ENCODE results near the gene SH3GL2.

SH3GL2 gene

GRCh38 chr9:17824191-17824590, 245.3 kb downstream of the SH3GL2 start:
- DNase-seq, result no peak

GRCh38 chr9:17824616-17825264, 245.9 kb downstream of the SH3GL2 start:
- no peak for DNase-seq

DNA sequence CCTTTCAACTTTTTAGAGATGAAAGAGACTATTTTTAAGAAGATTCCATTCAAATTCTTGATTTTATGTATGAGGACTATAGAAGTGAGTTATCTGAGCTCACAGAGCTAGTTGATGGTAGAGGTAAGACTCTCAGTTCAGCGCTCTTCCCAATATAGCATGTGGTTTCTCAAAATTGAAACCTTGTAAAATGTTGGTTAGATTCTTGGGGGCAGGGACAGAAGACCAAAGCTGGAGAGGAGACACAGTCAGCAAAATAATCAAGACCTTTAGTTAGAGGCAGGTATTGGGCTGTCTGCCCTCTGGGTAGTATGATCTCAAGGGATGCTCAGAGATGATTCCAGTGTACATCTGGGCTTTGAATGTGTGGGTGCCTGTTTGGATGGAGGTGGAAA, 246.4 kb downstream of the SH3GL2 start:
- no peak for DNase-seq

- DNase-seq, result no peak
These were observed 250.2 kb downstream of the SH3GL2 start for GRCh38 chr9:17829064-17829463.

DNA sequence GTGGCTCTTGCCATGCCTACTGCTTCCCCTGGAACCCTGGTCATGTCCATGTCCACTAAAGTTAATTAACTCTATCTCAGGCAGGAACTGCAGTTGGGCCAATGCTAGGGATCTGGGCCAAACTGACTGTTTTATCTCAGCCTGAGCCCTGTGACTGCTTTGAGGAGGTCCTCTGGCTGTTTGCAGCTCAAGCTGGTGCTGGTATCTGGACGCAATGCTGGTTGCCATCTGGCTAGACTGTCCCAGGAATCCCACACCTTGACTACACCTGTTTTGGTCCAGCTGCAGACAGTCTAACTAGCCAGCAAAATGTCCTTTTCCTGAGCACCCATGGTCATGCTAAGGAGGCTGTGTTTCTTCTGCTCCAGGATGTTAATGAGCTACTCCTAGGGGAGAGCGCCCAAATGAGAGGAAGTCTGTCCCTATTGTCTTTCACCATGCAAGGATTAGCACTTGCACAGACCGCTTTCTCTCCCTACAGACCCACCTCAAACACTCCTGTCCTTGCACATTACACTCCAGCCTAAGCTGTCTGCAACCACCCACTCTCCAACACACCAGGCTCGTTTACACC, 251.0 kb downstream of the SH3GL2 start:
- no peak for DNase-seq

- DNase-seq, result no peak
These were observed 253.9 kb downstream of the SH3GL2 start for GRCh38 chr9:17832812-17833211.

DNA sequence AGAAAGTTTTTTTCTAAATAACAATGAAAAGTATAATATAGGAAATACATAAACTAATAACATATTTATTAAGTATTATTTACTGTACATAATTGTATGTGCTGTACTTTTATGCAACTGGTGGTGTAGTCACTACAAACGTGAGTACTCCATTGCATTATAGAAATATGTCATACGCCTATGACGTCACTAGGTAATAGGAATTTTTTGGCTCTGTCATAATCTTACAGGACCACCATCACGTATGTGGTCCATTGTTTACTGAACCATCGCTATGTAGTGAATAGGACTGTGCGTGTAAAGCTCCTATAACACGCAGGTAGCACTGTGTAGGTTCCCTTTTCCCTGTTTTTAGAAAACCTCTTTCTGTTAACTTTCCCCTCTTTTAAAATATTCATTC, 255.0 kb downstream of the SH3GL2 start:
- DNase-seq, result no peak

DNA sequence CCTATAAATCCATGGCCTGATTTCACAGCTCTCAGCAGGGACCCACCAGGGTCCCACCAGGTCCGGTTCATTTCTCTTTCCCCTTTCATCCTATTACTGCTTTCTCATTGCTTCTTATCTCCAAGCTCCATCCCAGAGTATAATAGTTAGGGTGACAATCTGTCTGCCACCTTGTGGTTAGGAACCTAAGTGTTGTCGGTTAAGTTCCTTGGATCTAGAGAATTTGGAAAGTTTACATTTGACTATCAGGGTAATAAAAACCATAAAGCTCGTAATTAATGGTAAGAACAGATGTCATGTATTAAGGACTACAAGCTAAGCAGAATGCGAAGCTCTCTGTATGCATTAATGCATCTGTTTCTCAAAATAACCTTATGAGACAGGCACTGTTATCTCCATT, 259.1 kb downstream of the SH3GL2 start:
- DNase-seq, result no peak

DNA sequence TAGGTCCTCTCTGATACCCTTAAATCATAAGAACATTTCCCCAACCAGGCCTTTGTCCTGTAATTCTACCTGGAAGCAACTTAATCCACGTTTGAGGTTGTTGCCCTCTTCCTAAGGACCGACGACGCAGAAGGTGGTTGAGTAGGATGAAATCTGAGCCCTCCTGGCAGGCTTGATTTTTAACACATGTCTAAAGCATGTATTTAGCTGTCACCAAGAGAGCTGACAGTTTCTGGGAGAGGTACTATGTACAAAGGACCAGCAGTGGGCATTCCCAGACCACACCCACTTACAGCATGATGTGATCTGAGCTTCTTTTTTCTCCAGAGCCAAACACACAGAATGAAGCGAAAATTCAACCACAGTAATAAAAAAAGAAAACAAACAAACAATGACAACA, 260.9 kb downstream of the SH3GL2 start:
- DNase-seq, result no peak

DNA sequence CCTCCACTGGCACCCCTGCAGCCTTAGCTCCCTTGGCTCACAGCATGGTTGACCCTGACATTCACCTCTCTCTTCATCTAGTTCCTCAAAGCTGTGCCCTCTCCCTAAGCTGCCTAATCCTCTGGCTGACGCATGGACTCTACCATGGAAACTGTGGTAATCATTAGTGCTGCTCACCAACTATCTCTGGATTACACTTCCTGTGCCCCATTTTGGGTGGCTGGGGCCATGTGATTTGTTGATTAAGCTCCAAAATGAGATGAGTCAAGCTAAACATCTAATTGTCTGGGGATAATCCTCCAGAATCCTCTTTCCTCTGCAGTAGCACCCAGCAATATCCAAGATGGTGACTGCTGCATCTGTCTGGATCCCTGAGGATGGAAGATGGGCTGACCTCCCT, 264.4 kb downstream of the SH3GL2 start:
- DNase-seq, result no peak
